ENCODE measurements around the gene WARS2. TPM values are rescaled to one million over a fixed set of nuclear protein-coding genes. Genes with fewer than 3 reads are reported as not detected.
A peak's percentile ranks its signal among the peaks of the same experiment; 100 is the strongest.

The WARS2 gene
- total RNA-seq, 2 experiments from 2014 or later, result 16.0 to 25.2 TPM

GRCh38 chr1:119012383-119012782, 128.1 kb downstream of the WARS2 start:
- Mint-ChIP-seq H3K4me3 (no peak overlapping the region), H3K36me3 (ENCODE audit: low read depth) (peaks cover 10% of the 10 kb centered on the region), H3K9me3 (ENCODE audit: low read depth) (peaks cover 7% of the 10 kb centered on the region), H3K27ac (no peak overlapping the region), H3K4me1 (peaks cover 10% of the 10 kb centered on the region), H3K27me3 (peaks cover 44% of the 10 kb centered on the region)
- DNase-seq (no peak), ATAC-seq (no peak)
- CTCF ChIA-PET, result no interaction called here
- POLR2A ChIA-PET, result no interaction called here
- intact Hi-C loops (cut with DNase I, micrococcal nuclease), result no loop called here

- ChIA-PET CTCF (interaction anchor here (0.7 kb wide), 1 partner anchor 9 kb away, joined by 3 read pairs; no protein-coding TSS in a partner anchor), POLR2A (no interaction called here)
- intact Hi-C loops (cut with DNase I, micrococcal nuclease), result no loop called here
- Mint-ChIP-seq H3K27me3 (peaks cover 47% of the 10 kb centered on the region), H3K4me3 (no peak overlapping the region), H3K9me3 (ENCODE audit: low read depth) (peaks cover 7% of the 10 kb centered on the region), H3K36me3 (ENCODE audit: low read depth) (peaks cover 8% of the 10 kb centered on the region), H3K4me1 (peaks cover 10% of the 10 kb centered on the region), H3K27ac (no peak overlapping the region)
- ATAC-seq (no peak), DNase-seq (no peak)
Measured at GRCh38 chr1:119011706-119012105, 128.7 kb downstream of the WARS2 start.

GRCh38 chr1:119011116-119011515, 129.3 kb downstream of the WARS2 start:
- Mint-ChIP-seq H3K27me3 (peaks cover 53% of the 10 kb centered on the region), H3K4me3 (no peak overlapping the region)

GRCh38 chr1:119010201-119010600, 130.3 kb downstream of the WARS2 start:
- Mint-ChIP-seq H3K4me3 (no peak overlapping the region), H3K36me3 (ENCODE audit: low read depth) (peaks cover 5% of the 10 kb centered on the region), H3K27me3 (peaks cover 60% of the 10 kb centered on the region), H3K4me1 (peaks cover 12% of the 10 kb centered on the region), H3K27ac (no peak overlapping the region), H3K9me3 (ENCODE audit: low read depth) (peaks cover 11% of the 10 kb centered on the region)
- no peak for ATAC-seq
- DNase-seq, result no peak
- intact Hi-C loops (cut with DNase I, micrococcal nuclease), result no loop called here
- ChIA-PET CTCF (no interaction called here), POLR2A (no interaction called here)

More at GRCh38 chr1:119011116-119011515, 129.3 kb downstream of the WARS2 start:
- no peak for DNase-seq
- intact Hi-C loops (cut with DNase I, micrococcal nuclease), result no loop called here
- Mint-ChIP-seq H3K4me1 (peaks cover 12% of the 10 kb centered on the region), H3K9me3 (ENCODE audit: low read depth) (peaks cover 7% of the 10 kb centered on the region), H3K36me3 (ENCODE audit: low read depth) (peaks cover 7% of the 10 kb centered on the region), H3K27ac (no peak overlapping the region)
- ChIA-PET POLR2A (no interaction called here), CTCF (interaction anchor here (0.7 kb wide), 1 partner anchor 9 kb away, joined by 3 read pairs; no protein-coding TSS in a partner anchor)
- no peak for ATAC-seq

GRCh38 chr1:119009312-119009655, 131.2 kb downstream of the WARS2 start:
- no peaks in the 10 kb centered on the region for H3K36me3 Mint-ChIP-seq (ENCODE audit: low read depth)
- ChIA-PET CTCF (interaction anchor here (0.5 to 2.1 kb wide), 8 partner anchors 8 to 857 kb away, joined by 3 to 9 read pairs (median 3); no protein-coding TSS in a partner anchor), POLR2A (no interaction called here)
- intact Hi-C loops (cut with DNase I, micrococcal nuclease), result loop anchor here (2.0 to 10.0 kb wide), 2 partner anchors 854 to 932 kb away; no protein-coding TSS in a partner anchor
- no peak overlapping the region for H3K27ac Mint-ChIP-seq
- peaks cover 8% of the 10 kb centered on the region for H3K9me3 Mint-ChIP-seq (ENCODE audit: low read depth)
- H3K4me3 Mint-ChIP-seq, result no peak overlapping the region
- peaks cover 64% of the 10 kb centered on the region for H3K27me3 Mint-ChIP-seq
- ATAC-seq (no peak), DNase-seq (no peak)
- H3K4me1 Mint-ChIP-seq, result peaks cover 12% of the 10 kb centered on the region

- Mint-ChIP-seq H3K4me1 (peaks cover 12% of the 10 kb centered on the region), H3K27ac (no peak overlapping the region)
- POLR2A ChIA-PET, result no interaction called here
Measured at GRCh38 chr1:119008483-119009311, 131.8 kb downstream of the WARS2 start.

GRCh38 chr1:119007670-119008482, 132.6 kb downstream of the WARS2 start:
- POLR2A ChIA-PET, result no interaction called here
- H3K4me3 Mint-ChIP-seq, result no peak overlapping the region
- peak; percentile 16 for ATAC-seq
- no peaks in the 10 kb centered on the region for H3K36me3 Mint-ChIP-seq (ENCODE audit: low read depth)
- peaks cover 12% of the 10 kb centered on the region for H3K4me1 Mint-ChIP-seq
- DNase-seq, result no peak
- peaks cover 74% of the 10 kb centered on the region for H3K27me3 Mint-ChIP-seq
- peaks cover 8% of the 10 kb centered on the region for H3K9me3 Mint-ChIP-seq (ENCODE audit: low read depth)
- H3K27ac Mint-ChIP-seq, result no peak overlapping the region
- CTCF ChIA-PET, result interaction anchor here (0.6 to 2.1 kb wide), 8 partner anchors 8 to 1040 kb away, joined by 3 to 9 read pairs (median 4); no protein-coding TSS in a partner anchor
- intact Hi-C loops (cut with DNase I, micrococcal nuclease), result loop anchor here (1.0 to 10.0 kb wide), 4 partner anchors 23 to 931 kb away; no protein-coding TSS in a partner anchor

More at GRCh38 chr1:119008483-119009311, 131.8 kb downstream of the WARS2 start:
- ATAC-seq (peak; percentile 26), DNase-seq (no peak)
- peak overlapping the region; percentile 13 for H3K4me3 Mint-ChIP-seq
- CTCF ChIA-PET, result interaction anchor here (0.5 to 2.1 kb wide), 12 partner anchors 8 to 1041 kb away, joined by 3 to 9 read pairs (median 3); no protein-coding TSS in a partner anchor
- intact Hi-C loops (cut with DNase I, micrococcal nuclease), result loop anchor here (1.0 to 10.0 kb wide), 4 partner anchors 23 to 932 kb away; no protein-coding TSS in a partner anchor
- H3K36me3 Mint-ChIP-seq (ENCODE audit: low read depth), result no peaks in the 10 kb centered on the region
- H3K27me3 Mint-ChIP-seq, result peaks cover 70% of the 10 kb centered on the region
- H3K9me3 Mint-ChIP-seq (ENCODE audit: low read depth), result peaks cover 8% of the 10 kb centered on the region

GRCh38 chr1:119007339-119007669, 133.1 kb downstream of the WARS2 start:
- Mint-ChIP-seq H3K27ac (no peak overlapping the region), H3K36me3 (ENCODE audit: low read depth) (no peaks in the 10 kb centered on the region), H3K9me3 (ENCODE audit: low read depth) (peaks cover 6% of the 10 kb centered on the region), H3K27me3 (peaks cover 72% of the 10 kb centered on the region), H3K4me3 (no peak overlapping the region), H3K4me1 (peaks cover 12% of the 10 kb centered on the region)
- ChIA-PET CTCF (interaction anchor here (2.1 kb wide), 1 partner anchor 855 kb away, joined by 9 read pairs; no protein-coding TSS in a partner anchor), POLR2A (no interaction called here)
- intact Hi-C loops (cut with DNase I, micrococcal nuclease), result loop anchor here in 1 of 2 experiments (10.0 kb wide), 1 partner anchor 853 kb away; no protein-coding TSS in a partner anchor
- ATAC-seq (no peak), DNase-seq (no peak)

GRCh38 chr1:119006406-119007279, 133.8 kb downstream of the WARS2 start:
- peaks cover 73% of the 10 kb centered on the region for H3K27me3 Mint-ChIP-seq
- ChIA-PET CTCF (interaction anchor here (1.5 kb wide), 1 partner anchor 21 kb away, joined by 5 read pairs; no protein-coding TSS in a partner anchor), POLR2A (no interaction called here)
- no peak for DNase-seq
- H3K4me1 Mint-ChIP-seq, result peaks cover 16% of the 10 kb centered on the region
- no peak overlapping the region for H3K27ac Mint-ChIP-seq
- ATAC-seq, result no peak
- peaks cover 4% of the 10 kb centered on the region for H3K9me3 Mint-ChIP-seq (ENCODE audit: low read depth)
- intact Hi-C loops (cut with DNase I, micrococcal nuclease), result loop anchor here in 1 of 2 experiments (10.0 kb wide), 1 partner anchor 852 kb away; no protein-coding TSS in a partner anchor
- H3K4me3 Mint-ChIP-seq, result no peak overlapping the region
- H3K36me3 Mint-ChIP-seq (ENCODE audit: low read depth), result no peaks in the 10 kb centered on the region

GRCh38 chr1:119005724-119006405, 134.6 kb downstream of the WARS2 start:
- Mint-ChIP-seq H3K27me3 (peaks cover 75% of the 10 kb centered on the region), H3K36me3 (ENCODE audit: low read depth) (no peaks in the 10 kb centered on the region), H3K9me3 (ENCODE audit: low read depth) (peaks cover 4% of the 10 kb centered on the region), H3K27ac (no peak overlapping the region), H3K4me3 (no peak overlapping the region), H3K4me1 (peaks cover 16% of the 10 kb centered on the region)
- ChIA-PET CTCF (interaction anchor here (0.6 to 1.5 kb wide), 2 partner anchors 17 to 21 kb away, joined by 3 to 5 read pairs; no protein-coding TSS in a partner anchor), POLR2A (no interaction called here)
- no peak for ATAC-seq
- intact Hi-C loops (cut with DNase I, micrococcal nuclease), result loop anchor here (2.0 to 10.0 kb wide), 3 partner anchors 15 to 851 kb away; no protein-coding TSS in a partner anchor
- DNase-seq, result no peak

All from activated CD4-positive, alpha-beta T cell treated with anti-CD3 and anti-CD28 coated beads for 36 hours (primary cell).